Effector memory CD4-positive, alpha-beta T cell (primary cell): ENCODE measurements around the gene ANXA6.

Source experiments
- DNase-seq, 3 donors: peaks; one replicate each; pipeline ENCODE4 v3.0.0-alpha.2; 2020
- H3K27ac ChIP-seq: 2 replicates; pipeline ENCODE4 v1.7.0; 2013; ENCODE audit warnings: mild to moderate bottlenecking, low read length, moderate library complexity; ENCODE audit not compliant: insufficient read depth, poor library complexity, severe bottlenecking
- H3K27me3 ChIP-seq: replicated peaks from 2 replicates; pipeline ENCODE4 v1.7.0; 2013; ENCODE audit warnings: mild to moderate bottlenecking, low read length; ENCODE audit not compliant: insufficient read depth, control insufficient read depth, poor library complexity, severe bottlenecking
- H3K36me3 ChIP-seq: 2 replicates; pipeline ENCODE4 v1.7.0; 2013; ENCODE audit warnings: mild to moderate bottlenecking, low read length, moderate library complexity; ENCODE audit not compliant: control insufficient read depth, insufficient read depth
- H3K4me1 ChIP-seq: 2 replicates; pipeline ENCODE4 v1.7.0; 2013; ENCODE audit warnings: low read length, mild to moderate bottlenecking; ENCODE audit not compliant: control insufficient read depth, insufficient read depth, poor library complexity, severe bottlenecking
- H3K4me3 ChIP-seq: 2 replicates; pipeline ENCODE4 v1.7.0; 2013; ENCODE audit warnings: low read length, low read depth, mild to moderate bottlenecking; ENCODE audit not compliant: insufficient read depth, poor library complexity, severe bottlenecking
- H3K9me3 ChIP-seq: 2 replicates; pipeline ENCODE4 v1.7.0; 2013; ENCODE audit warnings: mild to moderate bottlenecking, low read length, moderate library complexity; ENCODE audit not compliant: control insufficient read depth

Gene ANXA6

GRCh38 chr5:151132963-151133362 lies 24.6 kb downstream of the ANXA6 start:
- H3K9me3 ChIP-seq: no peaks in the 10 kb centered on the region

GRCh38 chr5:151130922-151131891 lies 26.4 kb downstream of the ANXA6 start:
- Histone ChIP-seq H3K36me3 (peaks cover 95% of the 10 kb centered on the region), H3K4me1 (peaks cover 29% of the 10 kb centered on the region), H3K27me3 (no peaks in the 10 kb centered on the region)

More at GRCh38 chr5:151132963-151133362, 24.6 kb downstream of the ANXA6 start:
- Histone ChIP-seq H3K4me1 (peaks cover 29% of the 10 kb centered on the region), H3K27ac (no peak overlapping the region), H3K27me3 (no peaks in the 10 kb centered on the region), H3K4me3 (no peak overlapping the region), H3K36me3 (peaks cover 99% of the 10 kb centered on the region)
- no peak for DNase-seq

GRCh38 chr5:151130235-151130921 lies 27.2 kb downstream of the ANXA6 start:
- peaks cover 36% of the 10 kb centered on the region for H3K4me1 ChIP-seq
- H3K4me3 ChIP-seq: no peak overlapping the region
- no peaks in the 10 kb centered on the region for H3K27me3 ChIP-seq
- H3K36me3 ChIP-seq: peaks cover 95% of the 10 kb centered on the region
- no peak for DNase-seq
- peak overlapping the region; percentile 56 for H3K27ac ChIP-seq
- no peaks in the 10 kb centered on the region for H3K9me3 ChIP-seq

More at GRCh38 chr5:151130922-151131891, 26.4 kb downstream of the ANXA6 start:
- DNase-seq: no peak
- Histone ChIP-seq H3K27ac (peak overlapping the region; percentile 56), H3K9me3 (no peaks in the 10 kb centered on the region), H3K4me3 (no peak overlapping the region)

GRCh38 chr5:151128817-151129216 lies 28.8 kb downstream of the ANXA6 start:
- no peak for DNase-seq
- peaks cover 36% of the 10 kb centered on the region for H3K4me1 ChIP-seq
- H3K27ac ChIP-seq: peak overlapping the region; percentile 43
- H3K27me3 ChIP-seq: no peaks in the 10 kb centered on the region
- H3K9me3 ChIP-seq: no peaks in the 10 kb centered on the region
- peaks cover 92% of the 10 kb centered on the region for H3K36me3 ChIP-seq
- H3K4me3 ChIP-seq: no peak overlapping the region

DNA sequence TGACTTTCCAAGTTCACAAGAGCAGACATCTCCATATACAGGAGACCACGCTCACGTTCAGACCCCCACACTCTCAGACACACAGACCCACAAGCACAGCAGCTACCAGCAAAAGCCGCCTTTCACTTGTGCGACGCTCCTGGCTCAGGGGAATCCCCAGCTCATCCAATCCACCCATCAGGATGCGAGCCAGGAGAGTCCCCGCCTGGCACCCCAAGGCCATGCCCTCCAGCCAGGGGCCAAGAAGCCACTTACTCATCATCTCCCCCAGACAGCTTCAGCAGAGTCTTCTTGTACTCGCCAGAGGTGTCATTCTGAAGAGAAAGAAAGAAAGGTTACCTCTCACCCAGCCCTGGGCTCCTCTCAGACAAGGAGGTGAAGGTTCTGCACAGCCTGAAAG lies 29.7 kb downstream of the ANXA6 start:
- no peaks in the 10 kb centered on the region for H3K9me3 ChIP-seq
- H3K4me3 ChIP-seq: no peak overlapping the region
- H3K4me1 ChIP-seq: peaks cover 31% of the 10 kb centered on the region
- peaks cover 92% of the 10 kb centered on the region for H3K36me3 ChIP-seq
- no peaks in the 10 kb centered on the region for H3K27me3 ChIP-seq
- DNase-seq: no peak
- no peak overlapping the region for H3K27ac ChIP-seq

DNA sequence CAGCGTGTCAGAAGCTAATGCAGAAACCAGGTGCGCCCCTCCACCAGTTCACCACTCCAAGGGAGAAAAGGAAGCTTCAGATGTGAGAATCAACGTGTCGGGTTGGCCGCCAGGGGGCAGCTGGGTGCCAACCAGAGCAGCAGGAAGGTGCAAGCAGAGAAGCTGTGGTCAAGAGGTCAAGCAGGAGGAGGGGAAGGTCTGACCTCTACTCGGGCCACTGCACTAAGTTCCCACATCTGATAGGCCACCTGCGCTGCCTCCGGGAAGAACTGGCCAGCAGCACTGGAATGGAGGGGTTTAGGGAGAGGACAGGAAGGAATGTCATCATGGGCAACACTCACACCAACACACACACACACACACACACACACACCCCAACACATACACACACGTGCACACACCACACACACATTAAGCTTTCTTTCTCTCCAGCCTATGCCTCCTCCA lies 31.4 kb downstream of the ANXA6 start:
- Histone ChIP-seq H3K36me3 (peaks cover 92% of the 10 kb centered on the region), H3K27me3 (no peaks in the 10 kb centered on the region), H3K4me1 (peaks cover 15% of the 10 kb centered on the region), H3K4me3 (no peak overlapping the region), H3K27ac (peak overlapping the region; percentile 62), H3K9me3 (no peaks in the 10 kb centered on the region)
- DNase-seq: peak; percentile 39 to 58 (median 40)

DNA sequence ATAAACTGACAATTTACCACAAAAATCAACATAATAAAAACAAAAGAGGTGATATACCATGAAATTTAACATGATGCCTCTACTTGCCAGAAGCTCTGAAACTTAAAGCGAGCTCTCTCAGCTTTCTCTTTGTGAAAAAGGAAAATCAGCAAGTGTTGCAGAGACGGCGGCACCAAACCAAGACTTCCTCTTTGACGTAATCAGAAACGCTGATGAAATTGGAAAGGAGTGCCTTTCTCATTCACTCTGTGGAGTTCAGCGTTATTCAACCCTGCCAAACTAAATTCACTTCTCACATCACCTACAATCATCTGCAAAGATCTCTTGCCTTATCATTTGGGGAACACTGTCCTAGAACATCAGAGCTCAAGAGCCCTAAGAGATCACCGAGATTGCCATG lies 32.2 kb downstream of the ANXA6 start:
- Histone ChIP-seq H3K4me3 (no peak overlapping the region), H3K27me3 (no peaks in the 10 kb centered on the region), H3K36me3 (peaks cover 92% of the 10 kb centered on the region), H3K27ac (peak overlapping the region; percentile 62), H3K4me1 (peaks cover 11% of the 10 kb centered on the region), H3K9me3 (no peaks in the 10 kb centered on the region)
- DNase-seq: no peak

DNA sequence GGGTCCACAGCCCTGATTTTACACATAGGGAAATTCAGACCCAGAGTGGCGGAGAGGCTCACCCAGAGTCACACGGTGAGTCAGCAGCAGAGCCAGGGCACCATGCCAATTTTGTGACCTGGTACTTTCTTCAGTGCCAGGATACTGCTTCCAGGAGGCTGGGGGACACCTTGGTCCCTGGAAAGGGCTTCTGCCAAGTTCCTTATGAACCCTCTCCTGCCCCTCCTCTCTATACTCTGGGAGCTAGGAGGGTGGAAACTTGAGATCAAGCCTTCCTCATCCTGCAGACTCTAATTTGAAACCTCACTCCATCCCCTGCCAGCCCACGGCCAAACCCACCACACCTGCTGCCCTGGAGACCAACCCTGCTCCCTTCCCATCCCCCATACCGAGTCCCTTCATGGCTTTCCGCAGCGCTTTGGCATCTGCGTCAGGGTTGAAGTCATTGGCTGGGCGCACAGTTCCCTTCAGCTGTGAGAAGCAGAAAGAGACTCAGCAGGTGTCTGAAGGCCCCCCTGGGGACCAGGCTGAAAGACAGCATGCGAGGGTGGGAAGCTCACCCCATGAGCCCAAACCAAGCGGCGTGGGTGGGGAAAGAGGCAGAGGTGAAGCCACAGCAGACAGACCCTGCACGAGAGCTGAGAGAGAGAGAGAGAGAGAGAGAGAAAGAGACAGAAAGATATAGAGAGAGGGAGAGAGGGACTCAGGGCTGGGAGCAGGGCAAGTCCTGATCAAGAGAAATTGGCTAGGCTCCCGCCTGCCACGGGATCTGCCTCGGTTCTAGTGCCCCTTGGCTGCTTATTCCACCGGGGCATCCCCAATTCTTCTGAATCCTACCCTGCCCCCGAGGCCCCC lies 33.5 kb downstream of the ANXA6 start:
- DNase-seq: no peak
- H3K9me3 ChIP-seq: no peaks in the 10 kb centered on the region
- H3K27ac ChIP-seq: peak overlapping the region; percentile 42
- peaks cover 92% of the 10 kb centered on the region for H3K36me3 ChIP-seq
- no peaks in the 10 kb centered on the region for H3K27me3 ChIP-seq
- H3K4me1 ChIP-seq: peaks cover 11% of the 10 kb centered on the region
- H3K4me3 ChIP-seq: no peak overlapping the region

GRCh38 chr5:151122828-151123227 lies 34.8 kb downstream of the ANXA6 start:
- DNase-seq: no peak
- peaks cover 92% of the 10 kb centered on the region for H3K36me3 ChIP-seq
- H3K27ac ChIP-seq: peak overlapping the region; percentile 42
- H3K9me3 ChIP-seq: no peaks in the 10 kb centered on the region
- no peaks in the 10 kb centered on the region for H3K27me3 ChIP-seq
- no peak overlapping the region for H3K4me3 ChIP-seq
- H3K4me1 ChIP-seq: peaks cover 11% of the 10 kb centered on the region
